ENCODE results near the gene PCBD2. TPM values are rescaled to one million over a fixed set of nuclear protein-coding genes. Genes with fewer than 3 reads are reported as not detected.

PCBD2 gene
- total and polyA plus RNA-seq, 2 experiments from 2014 or later, result 8.7 to 16.0 TPM

DNA sequence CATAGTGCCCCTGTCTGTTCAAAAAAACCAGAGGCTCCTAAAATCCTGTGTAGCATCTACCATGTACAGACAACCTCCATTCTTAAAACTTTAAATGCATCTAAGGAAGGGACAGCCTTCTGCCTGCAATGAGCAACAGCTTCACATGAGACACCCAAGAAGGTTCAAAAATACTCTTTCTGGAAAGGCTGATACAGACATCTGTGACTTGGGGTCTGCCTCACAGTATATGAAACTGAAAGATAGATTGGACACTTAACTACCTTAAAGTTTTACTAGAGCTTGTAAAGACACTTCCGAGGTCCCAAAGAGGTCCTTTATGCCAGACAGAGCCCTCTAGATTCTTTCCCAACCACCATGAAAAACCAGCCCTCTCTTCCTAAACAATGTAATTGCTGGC lies 34.6 kb downstream of the PCBD2 start:
- no peaks in the 10 kb centered on the region for H3K36me3 ChIP-seq (ENCODE audit: insufficient read depth)
- no peak overlapping the region for H3K4me2 ChIP-seq
- H4K20me1 ChIP-seq (replicated peaks; ENCODE audit: insufficient read depth), result no peaks in the 10 kb centered on the region
- H3K4me1 Mint-ChIP-seq, result peaks cover 4% of the 10 kb centered on the region; the same call in 2 of the 3 replicates
- no peak for ATAC-seq
- H3K9me3 Mint-ChIP-seq, result no peaks in the 10 kb centered on the region
- H3K9me2 ChIP-seq (ENCODE audit: insufficient read depth), result no peaks in the 10 kb centered on the region
- H3K36me3 Mint-ChIP-seq (ENCODE audit: low read depth), result peaks cover 6% of the 10 kb centered on the region; the same call in 2 of the 3 replicates
- no peak overlapping the region for H3K4me3 ChIP-seq
- H3K27ac Mint-ChIP-seq, result no peak overlapping the region
- no peaks in the 10 kb centered on the region for H3K27me3 Mint-ChIP-seq (ENCODE audit: insufficient read depth, low read depth, poor library complexity)
- no peak overlapping the region for H3K27ac ChIP-seq (ENCODE audit: low read depth)
- no peaks in the 10 kb centered on the region for H3K79me2 ChIP-seq (replicated peaks; ENCODE audit: insufficient read depth)
- H3K4me1 ChIP-seq (ENCODE audit: insufficient read depth), result no peaks in the 10 kb centered on the region
- DNase-seq (ENCODE audit: low spot score), result no peak
- H2AFZ ChIP-seq, result no peak overlapping the region
- H3K27me3 ChIP-seq (ENCODE audit: insufficient read depth), result no peaks in the 10 kb centered on the region
- no peak overlapping the region for H3K4me3 Mint-ChIP-seq
- no peaks in the 10 kb centered on the region for H3F3A ChIP-seq (replicated peaks; ENCODE audit: low read depth)
- TF ChIP-seq, protein P1, sequence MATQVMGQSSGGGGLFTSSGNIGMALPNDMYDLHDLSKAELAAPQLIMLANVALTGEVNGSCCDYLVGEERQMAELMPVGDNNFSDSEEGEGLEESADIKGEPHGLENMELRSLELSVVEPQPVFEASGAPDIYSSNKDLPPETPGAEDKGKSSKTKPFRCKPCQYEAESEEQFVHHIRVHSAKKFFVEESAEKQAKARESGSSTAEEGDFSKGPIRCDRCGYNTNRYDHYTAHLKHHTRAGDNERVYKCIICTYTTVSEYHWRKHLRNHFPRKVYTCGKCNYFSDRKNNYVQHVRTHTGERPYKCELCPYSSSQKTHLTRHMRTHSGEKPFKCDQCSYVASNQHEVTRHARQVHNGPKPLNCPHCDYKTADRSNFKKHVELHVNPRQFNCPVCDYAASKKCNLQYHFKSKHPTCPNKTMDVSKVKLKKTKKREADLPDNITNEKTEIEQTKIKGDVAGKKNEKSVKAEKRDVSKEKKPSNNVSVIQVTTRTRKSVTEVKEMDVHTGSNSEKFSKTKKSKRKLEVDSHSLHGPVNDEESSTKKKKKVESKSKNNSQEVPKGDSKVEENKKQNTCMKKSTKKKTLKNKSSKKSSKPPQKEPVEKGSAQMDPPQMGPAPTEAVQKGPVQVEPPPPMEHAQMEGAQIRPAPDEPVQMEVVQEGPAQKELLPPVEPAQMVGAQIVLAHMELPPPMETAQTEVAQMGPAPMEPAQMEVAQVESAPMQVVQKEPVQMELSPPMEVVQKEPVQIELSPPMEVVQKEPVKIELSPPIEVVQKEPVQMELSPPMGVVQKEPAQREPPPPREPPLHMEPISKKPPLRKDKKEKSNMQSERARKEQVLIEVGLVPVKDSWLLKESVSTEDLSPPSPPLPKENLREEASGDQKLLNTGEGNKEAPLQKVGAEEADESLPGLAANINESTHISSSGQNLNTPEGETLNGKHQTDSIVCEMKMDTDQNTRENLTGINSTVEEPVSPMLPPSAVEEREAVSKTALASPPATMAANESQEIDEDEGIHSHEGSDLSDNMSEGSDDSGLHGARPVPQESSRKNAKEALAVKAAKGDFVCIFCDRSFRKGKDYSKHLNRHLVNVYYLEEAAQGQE (IDR thresholded peaks at IDR 0.05; ENCODE audit: unreplicated experiment), result no peak
- TF ChIP-seq EZH2phosphoT487 (IDR thresholded peaks at IDR 0.05; ENCODE audit: unreplicated experiment), result no peak
- TF ChIP-seq, protein P2, sequence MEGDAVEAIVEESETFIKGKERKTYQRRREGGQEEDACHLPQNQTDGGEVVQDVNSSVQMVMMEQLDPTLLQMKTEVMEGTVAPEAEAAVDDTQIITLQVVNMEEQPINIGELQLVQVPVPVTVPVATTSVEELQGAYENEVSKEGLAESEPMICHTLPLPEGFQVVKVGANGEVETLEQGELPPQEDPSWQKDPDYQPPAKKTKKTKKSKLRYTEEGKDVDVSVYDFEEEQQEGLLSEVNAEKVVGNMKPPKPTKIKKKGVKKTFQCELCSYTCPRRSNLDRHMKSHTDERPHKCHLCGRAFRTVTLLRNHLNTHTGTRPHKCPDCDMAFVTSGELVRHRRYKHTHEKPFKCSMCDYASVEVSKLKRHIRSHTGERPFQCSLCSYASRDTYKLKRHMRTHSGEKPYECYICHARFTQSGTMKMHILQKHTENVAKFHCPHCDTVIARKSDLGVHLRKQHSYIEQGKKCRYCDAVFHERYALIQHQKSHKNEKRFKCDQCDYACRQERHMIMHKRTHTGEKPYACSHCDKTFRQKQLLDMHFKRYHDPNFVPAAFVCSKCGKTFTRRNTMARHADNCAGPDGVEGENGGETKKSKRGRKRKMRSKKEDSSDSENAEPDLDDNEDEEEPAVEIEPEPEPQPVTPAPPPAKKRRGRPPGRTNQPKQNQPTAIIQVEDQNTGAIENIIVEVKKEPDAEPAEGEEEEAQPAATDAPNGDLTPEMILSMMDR (conservative IDR thresholded peaks at IDR 0.05; ENCODE audit: low read depth in 2 of 2), result no peak
- no peak for TF ChIP-seq STAT1 (IDR thresholded peaks at IDR 0.05; ENCODE audit: unreplicated experiment)
- no peak for TF ChIP-seq CREB1 (CRISPR knock-in tag; IDR thresholded peaks at IDR 0.05; ENCODE audit: low read depth)

DNA sequence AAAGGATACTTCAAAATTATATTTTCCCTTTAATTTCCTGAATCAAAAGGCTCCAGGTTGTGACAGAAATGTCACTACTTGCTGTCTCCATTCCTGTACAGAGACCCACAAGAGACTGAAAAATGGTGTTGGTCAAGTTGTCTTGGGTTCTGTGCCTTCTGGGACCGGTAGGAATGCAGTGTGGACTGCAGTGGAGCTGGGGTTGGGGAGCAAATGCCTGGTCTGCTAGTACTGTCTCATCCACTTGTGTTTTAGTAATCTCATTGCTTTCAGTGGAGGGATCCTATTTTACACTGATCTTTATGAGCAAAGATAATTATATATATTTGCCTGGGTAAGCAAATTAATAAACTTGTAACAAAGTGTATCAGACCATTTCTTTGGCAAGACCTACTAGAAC lies 38.6 kb downstream of the PCBD2 start:
- Histone ChIP-seq H3F3A (replicated peaks; ENCODE audit: low read depth) (no peaks in the 10 kb centered on the region), H4K20me1 (replicated peaks; ENCODE audit: insufficient read depth) (no peaks in the 10 kb centered on the region), H2AFZ (no peak overlapping the region), H3K27me3 (ENCODE audit: insufficient read depth) (no peaks in the 10 kb centered on the region), H3K4me2 (no peak overlapping the region), H3K4me1 (ENCODE audit: insufficient read depth) (no peaks in the 10 kb centered on the region), H3K36me3 (ENCODE audit: insufficient read depth) (no peaks in the 10 kb centered on the region), H3K27ac (ENCODE audit: low read depth) (no peak overlapping the region), H3K4me3 (no peak overlapping the region), H3K79me2 (replicated peaks; ENCODE audit: insufficient read depth) (no peaks in the 10 kb centered on the region), H3K9me2 (ENCODE audit: insufficient read depth) (no peaks in the 10 kb centered on the region)
- Mint-ChIP-seq H3K36me3 (ENCODE audit: low read depth) (peaks cover 6% of the 10 kb centered on the region; the same call in 2 of the 3 replicates), H3K4me3 (no peak overlapping the region), H3K27ac (no peak overlapping the region), H3K27me3 (ENCODE audit: insufficient read depth, low read depth, poor library complexity) (peaks cover 1% of the 10 kb centered on the region), H3K4me1 (peaks cover 2% of the 10 kb centered on the region; the same call in 2 of the 3 replicates), H3K9me3 (no peaks in the 10 kb centered on the region)
- no peak for DNase-seq (ENCODE audit: low spot score)
- ATAC-seq, result 0 out of 3 replicates have a peak, but pooled peaks have one; percentile 25
- TF ChIP-seq EZH2 (IDR thresholded peaks at IDR 0.05; ENCODE audit: low read depth, unreplicated experiment) (no peak), CREB1 (CRISPR knock-in tag; IDR thresholded peaks at IDR 0.05; ENCODE audit: low read depth) (no peak)
- TF ChIP-seq, protein P3, sequence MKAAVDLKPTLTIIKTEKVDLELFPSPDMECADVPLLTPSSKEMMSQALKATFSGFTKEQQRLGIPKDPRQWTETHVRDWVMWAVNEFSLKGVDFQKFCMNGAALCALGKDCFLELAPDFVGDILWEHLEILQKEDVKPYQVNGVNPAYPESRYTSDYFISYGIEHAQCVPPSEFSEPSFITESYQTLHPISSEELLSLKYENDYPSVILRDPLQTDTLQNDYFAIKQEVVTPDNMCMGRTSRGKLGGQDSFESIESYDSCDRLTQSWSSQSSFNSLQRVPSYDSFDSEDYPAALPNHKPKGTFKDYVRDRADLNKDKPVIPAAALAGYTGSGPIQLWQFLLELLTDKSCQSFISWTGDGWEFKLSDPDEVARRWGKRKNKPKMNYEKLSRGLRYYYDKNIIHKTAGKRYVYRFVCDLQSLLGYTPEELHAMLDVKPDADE (IDR thresholded peaks at IDR 0.05), result no peak

All from GM23338 (cell line).